C4-2B (cell line): ENCODE measurements around the gene MYL10.

Source experiments
- H3K27ac ChIP-seq: fragments of 450-650 bp; 2 replicates; pipeline ENCODE4 v1.5.1; 2017
- CTCF ChIP-seq: fragments of 450-650 bp; conservative IDR thresholded peaks from 2 replicates; pipeline ENCODE4 v1.5.1; 2017; ENCODE audit warnings: mild to moderate bottlenecking
- ZFX ChIP-seq: fragments of 450-650 bp; IDR thresholded peaks from 2 replicates; pipeline ENCODE4 v1.6.1; 2017

The MYL10 gene

GRCh38 chr7:101673951-101674350 lies 44.9 kb upstream of the MYL10 start:
- H3K27ac ChIP-seq = no peak overlapping the region
- TF ChIP-seq ZFX (no peak), CTCF (no peak)

- TF ChIP-seq ZFX = no peak
- TF ChIP-seq CTCF = no peak
- no peak overlapping the region for H3K27ac ChIP-seq
Observed at GRCh38 chr7:101673315-101673714, 44.2 kb upstream of the MYL10 start.

GRCh38 chr7:101671371-101672356 lies 42.6 kb upstream of the MYL10 start:
- no peak for TF ChIP-seq CTCF
- no peak for TF ChIP-seq ZFX

GRCh38 chr7:101669307-101669706 lies 40.2 kb upstream of the MYL10 start:
- H3K27ac ChIP-seq = no peak overlapping the region
- no peak for TF ChIP-seq ZFX
- TF ChIP-seq CTCF = no peak

More at GRCh38 chr7:101671371-101672356, 42.6 kb upstream of the MYL10 start:
- H3K27ac ChIP-seq = no peak overlapping the region

- TF ChIP-seq CTCF = no peak
- no peak for TF ChIP-seq ZFX
- H3K27ac ChIP-seq = no peak overlapping the region
Observed at GRCh38 chr7:101668726-101669125, 39.6 kb upstream of the MYL10 start.

GRCh38 chr7:101667920-101668319 lies 38.8 kb upstream of the MYL10 start:
- no peak overlapping the region for H3K27ac ChIP-seq
- TF ChIP-seq ZFX = no peak
- no peak for TF ChIP-seq CTCF

GRCh38 chr7:101667399-101667798 lies 38.3 kb upstream of the MYL10 start:
- H3K27ac ChIP-seq = no peak overlapping the region
- TF ChIP-seq ZFX = no peak

GRCh38 chr7:101666741-101667140 lies 37.6 kb upstream of the MYL10 start:
- H3K27ac ChIP-seq = no peak overlapping the region
- no peak for TF ChIP-seq ZFX
- no peak for TF ChIP-seq CTCF
